EL (cell line): ENCODE measurements around the gene HAUS2.
"Not testable (repeated sequence)": the region's sequence is repeated elsewhere in the genome, so short reads cannot be mapped to it uniquely, and the experiment has no call there.

Source experiments
- DNase-seq: peaks from one replicate; pipeline ENCODE4 v3.0.0-alpha.2; 2016

HAUS2 gene

GRCh38 chr15:42548249-42549031 is at the start of gene HAUS2, which contains the start of gene LRRC57:
Gene HAUS2 (plus strand): TSS chr15:42548838. CDS start chr15:42548873, 35 bp downstream.
Gene LRRC57 (minus strand): TSS chr15:42548793. CDS start chr15:42548434, 359 bp downstream.
- DNase-seq: peak; percentile 86

- DNase-seq: peak; percentile 28
These were observed 48.6 kb upstream of the HAUS2 start for GRCh38 chr15:42499858-42500609.

- no peak for DNase-seq
These were observed 46.2 kb upstream of the HAUS2 start for GRCh38 chr15:42502477-42502876.

- DNase-seq: no peak
These were observed 44.8 kb upstream of the HAUS2 start for GRCh38 chr15:42503825-42504224.

GRCh38 chr15:42504631-42505030 is 44.0 kb upstream of the HAUS2 start:
- DNase-seq: no peak

GRCh38 chr15:42507514-42507913 is 41.1 kb upstream of the HAUS2 start:
- no peak for DNase-seq

GRCh38 chr15:42508263-42508690 is 40.4 kb upstream of the HAUS2 start:
- DNase-seq: peak; percentile 11

GRCh38 chr15:42510258-42511006 is 38.2 kb upstream of the HAUS2 start:
- peak; percentile 4 for DNase-seq

GRCh38 chr15:42511007-42511391 is 37.6 kb upstream of the HAUS2 start:
- peak; percentile 59 for DNase-seq

GRCh38 chr15:42523331-42523730 is 25.3 kb upstream of the HAUS2 start:
- DNase-seq: no peak

- DNase-seq: no peak
These were observed 19.7 kb upstream of the HAUS2 start for GRCh38 chr15:42528970-42529369.

GRCh38 chr15:42533246-42533645 is 15.4 kb upstream of the HAUS2 start:
- no peak for DNase-seq

- peak; percentile 6 for DNase-seq
These were observed 3.6 kb upstream of the HAUS2 start for GRCh38 chr15:42544853-42545629.

GRCh38 chr15:42547918-42548248 is 755 bp upstream of the HAUS2 start:
- DNase-seq: no peak

GRCh38 chr15:42549032-42549491 is 424 bp downstream of the HAUS2 start:
- DNase-seq: peak; percentile 49

GRCh38 chr15:42549741-42550392 is 1.2 kb downstream of the HAUS2 start:
- no peak for DNase-seq

GRCh38 chr15:42553554-42553953 is 4.9 kb downstream of the HAUS2 start:
- DNase-seq: no peak

- DNase-seq: not testable (repeated sequence)
These were observed 8.0 kb downstream of the HAUS2 start for GRCh38 chr15:42556550-42557207.

GRCh38 chr15:42558739-42559138 is 10.1 kb downstream of the HAUS2 start:
- DNase-seq: no peak

- peak; percentile 99 for DNase-seq
These were observed 26.8 kb downstream of the HAUS2 start, which contains the start of gene STARD9 for GRCh38 chr15:42575188-42576039. Gene STARD9 (plus strand): TSS chr15:42575606. CDS start chr15:42575716, 110 bp downstream.
